Liver (tissue), 9 donors: ENCODE measurements around the gene TSPAN17. TPM values are rescaled to one million over a fixed set of nuclear protein-coding genes. Genes with fewer than 3 reads are reported as not detected.

Experiments
- DNase-seq: peaks from one replicate; pipeline ENCODE4 v3.0.0-alpha.2; 2017; ENCODE audit warnings: low spot score
- H3K27ac ChIP-seq, 2 donors: one replicate each; pipeline ENCODE4 v1.7.0; 2013; ENCODE audit warnings: inconsistent platforms in 2 of 2, low read length in 2 of 2, control low read depth in 1 of 2, low read depth in 1 of 2, mild to moderate bottlenecking in 1 of 2
- H3K27me3 ChIP-seq, 4 donors: one replicate each; pipeline versions ENCODE4 v1.6.1 to v1.7.0; 2013; ENCODE audit warnings: low read length in 3 of 4, inconsistent platforms in 1 of 4, mild to moderate bottlenecking in 1 of 4, moderate library complexity in 1 of 4; ENCODE audit not compliant: control insufficient read depth in 4 of 4, insufficient read depth in 4 of 4
- H3K36me3 ChIP-seq, 4 donors: one replicate each; pipeline versions ENCODE4 v1.6.1 to v1.7.0; 2013; ENCODE audit warnings: low read length in 3 of 4, mild to moderate bottlenecking in 3 of 4, low read depth in 1 of 4, moderate library complexity in 1 of 4; ENCODE audit not compliant: control insufficient read depth in 4 of 4, insufficient read depth in 3 of 4
- H3K4me1 ChIP-seq, 4 donors: one replicate each; pipeline versions ENCODE4 v1.6.1 to v1.7.0; 2013; ENCODE audit warnings: low read length in 3 of 4, mild to moderate bottlenecking in 3 of 4, moderate library complexity in 1 of 4; ENCODE audit not compliant: control insufficient read depth in 4 of 4, insufficient read depth in 4 of 4
- H3K4me3 ChIP-seq, 3 donors: one replicate each; pipeline versions ENCODE4 v1.6.1 to v1.7.0; 2013; ENCODE audit warnings: low read length in 3 of 3, control low read depth in 1 of 3, low read depth in 1 of 3, mild to moderate bottlenecking in 1 of 3
- H3K9ac ChIP-seq, 2 donors: one replicate each; pipeline ENCODE4 v1.7.0; 2013; ENCODE audit warnings: low read length in 2 of 2, mild to moderate bottlenecking in 2 of 2, moderate library complexity in 2 of 2, control low read depth in 1 of 2, low read depth in 1 of 2
- H3K9me3 ChIP-seq, 4 donors: one replicate each; pipeline versions ENCODE4 v1.6.1 to v1.7.0; 2013; ENCODE audit warnings: low read length in 3 of 4; ENCODE audit not compliant: control insufficient read depth in 4 of 4
- EGR1 ChIP-seq, 2 donors: IDR thresholded peaks; 2 replicates each; pipeline ENCODE4 v1.6.1; 2016 to 2018; ENCODE audit warnings: antibody characterized with exemption in 2 of 2, low read depth in 2 of 2
- FOXA1 ChIP-seq: IDR thresholded peaks from 2 replicates; pipeline ENCODE4 v1.6.1; 2016; ENCODE audit warnings: antibody characterized with exemption
- FOXA2 ChIP-seq: IDR thresholded peaks from 2 replicates; pipeline ENCODE4 v1.6.1; 2016; ENCODE audit warnings: antibody characterized with exemption
- GABPA ChIP-seq, 2 donors: IDR thresholded peaks in 1 of 2; conservative IDR thresholded peaks in 1 of 2; 2 replicates each; pipeline ENCODE4 v1.6.1; 2016; ENCODE audit warnings: antibody characterized with exemption in 2 of 2, mild to moderate bottlenecking in 1 of 2, moderate library complexity in 1 of 2
- HNF4A ChIP-seq, 2 donors: conservative IDR thresholded peaks; 2 replicates each; pipeline ENCODE4 v1.6.1; 2016; ENCODE audit warnings: antibody characterized with exemption in 2 of 2, mild to moderate bottlenecking in 2 of 2
- HNF4G ChIP-seq: IDR thresholded peaks from 2 replicates; pipeline ENCODE4 v1.6.1; 2016; ENCODE audit warnings: antibody characterized with exemption
- JUND ChIP-seq, 2 donors: IDR thresholded peaks; 2 replicates each; pipeline ENCODE4 v1.6.1; 2016; ENCODE audit warnings: antibody characterized with exemption in 2 of 2
- NR2F2 ChIP-seq: IDR thresholded peaks from 2 replicates; pipeline ENCODE4 v1.6.1; 2016; ENCODE audit warnings: antibody characterized with exemption
- RXRA ChIP-seq, 2 donors: IDR thresholded peaks; 2 replicates each; pipeline ENCODE4 v1.6.1; 2017 to 2018; ENCODE audit warnings: antibody characterized with exemption in 2 of 2, mild to moderate bottlenecking in 1 of 2
- TAF1 ChIP-seq: conservative IDR thresholded peaks from 2 replicates; pipeline ENCODE4 v1.6.1; 2016; ENCODE audit warnings: antibody characterized with exemption, mild to moderate bottlenecking
- YY1 ChIP-seq: IDR thresholded peaks from 2 replicates; pipeline ENCODE4 v1.6.1; 2016; ENCODE audit warnings: antibody characterized with exemption, mild to moderate bottlenecking
- WGBS: extraction: QIAGEN DNeasy Blood & Tissue Kit; methylation state at CpG from one replicate; pipeline ENCODE4 v1.1.7; 2013; 5-methylcytosine and 5-hydroxymethylcytosine counted together
- polyA plus RNA-seq, 2 donors: library from polyadenylated mRNA; stranded (reverse) in 1 of 2; unstranded in 1 of 2; fragments of 200-250 nt in 1 of 2; fragments of >200 nt in 1 of 2; fragmentation: Nextera tagmentation in 1 of 2; extraction: Ambion mirVana in 1 of 2; gene quantifications; one replicate each; pipeline versions ENCODE4 v1.2.1 to v1.2.3, GENCODE V29; 2013 to 2015
- total RNA-seq, 2 donors: library from RNA; depleted of rRNA; stranded (reverse); fragments of >200 nt; gene quantifications; one replicate each; pipeline ENCODE4 v1.2.3, GENCODE V29; 2014
- TF ChIP-seq, protein P1 (sequence below): IDR thresholded peaks from 2 replicates; pipeline ENCODE4 v1.6.1; 2016; ENCODE audit warnings: antibody characterized with exemption
- TF ChIP-seq, protein P2 (sequence below): IDR thresholded peaks from 2 replicates; pipeline ENCODE4 v1.6.1; 2016; ENCODE audit warnings: antibody characterized with exemption
- TF ChIP-seq, protein P3 (sequence below): fragments of 150-350 bp; IDR thresholded peaks from 2 replicates; pipeline ENCODE4 v1.5.1; 2017; ENCODE audit warnings: improper control_type of control experiment, low read depth, low read length; ENCODE audit not compliant: missing input control
- TF ChIP-seq, protein P4 (sequence below): IDR thresholded peaks from 2 replicates; pipeline ENCODE4 v1.6.1; 2016; ENCODE audit warnings: antibody characterized with exemption, mild to moderate bottlenecking
- TF ChIP-seq, protein P5 (sequence below): IDR thresholded peaks from 2 replicates; pipeline ENCODE4 v1.6.1; 2016; ENCODE audit warnings: antibody characterized with exemption
- donor health status: healthy.
- donor health status: healthy.
- donor health status: healthy.
- donor health status: healthy.
- donor health status: healthy.

TSPAN17 gene
- total and polyA plus RNA-seq, 4 donors: 5.7 to 43.4 (median 16.2) TPM

DNA sequence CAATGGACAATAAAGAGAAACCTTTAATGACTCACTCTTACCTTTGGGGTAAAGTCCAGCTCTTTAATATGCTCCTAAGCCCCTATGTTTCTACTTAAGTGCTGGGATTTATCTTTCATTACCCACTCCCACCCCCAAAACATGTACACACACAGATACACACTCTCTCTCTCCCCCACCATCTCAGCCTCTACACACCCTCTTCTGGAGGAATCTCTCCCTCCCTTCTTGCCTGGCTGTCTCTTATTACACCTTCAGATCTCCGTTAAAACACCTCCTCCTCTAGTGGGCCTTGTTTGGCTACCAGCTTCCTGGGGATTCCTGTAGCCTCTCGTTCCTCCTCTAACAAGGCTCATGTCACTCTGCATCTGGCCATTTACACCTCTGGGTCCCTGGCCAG, 44.2 kb upstream of the TSPAN17 start (continued):
- TF ChIP-seq, protein P1, sequence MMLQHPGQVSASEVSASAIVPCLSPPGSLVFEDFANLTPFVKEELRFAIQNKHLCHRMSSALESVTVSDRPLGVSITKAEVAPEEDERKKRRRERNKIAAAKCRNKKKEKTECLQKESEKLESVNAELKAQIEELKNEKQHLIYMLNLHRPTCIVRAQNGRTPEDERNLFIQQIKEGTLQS: no peak

DNA sequence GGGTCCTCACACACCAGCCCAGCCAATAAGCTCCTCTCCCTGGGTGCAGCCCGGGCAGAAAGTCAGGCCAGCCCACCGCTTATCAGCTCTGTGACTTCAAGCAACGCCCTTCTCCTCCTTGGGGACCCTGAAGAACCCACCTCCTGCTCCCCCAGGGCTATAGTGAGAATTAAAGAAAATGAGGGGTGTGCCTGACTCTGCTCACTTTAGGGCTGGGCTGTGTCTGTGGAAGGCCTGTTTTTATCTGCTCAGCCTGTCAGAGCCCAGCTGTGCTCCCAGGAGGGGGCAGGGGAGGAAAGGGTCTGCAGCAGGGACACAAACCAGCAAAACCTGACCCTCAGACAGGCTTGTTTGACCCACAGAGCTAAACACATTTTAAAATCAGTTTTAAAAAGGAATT, 41.3 kb upstream of the TSPAN17 start:
- DNase-seq: no peak
- no peak overlapping the region for H3K9ac ChIP-seq

DNA sequence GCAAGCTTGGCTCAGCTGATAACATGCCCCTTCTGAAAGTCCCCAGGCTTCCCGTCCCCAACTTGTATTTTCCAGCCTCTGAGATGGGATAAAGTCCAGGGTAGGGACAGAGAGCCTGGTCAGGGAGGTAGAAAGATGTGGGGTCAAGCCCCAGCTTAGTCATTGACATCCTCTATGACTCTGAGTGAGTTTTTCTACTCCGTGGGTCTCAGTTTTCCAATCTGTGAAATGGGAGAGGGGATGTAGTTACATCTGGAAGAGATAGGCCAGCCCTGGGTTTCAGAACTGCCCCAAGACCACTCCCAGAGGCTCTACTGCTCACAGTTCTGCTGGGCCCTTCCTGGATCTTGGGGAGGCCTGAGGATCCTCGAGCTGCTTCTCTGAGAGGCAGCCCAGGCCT, 40.4 kb upstream of the TSPAN17 start:
- H3K4me3 ChIP-seq: no peak overlapping the region
- no peaks in the 10 kb centered on the region for H3K36me3 ChIP-seq
- no peaks in the 10 kb centered on the region for H3K27me3 ChIP-seq
- H3K9ac ChIP-seq: no peak overlapping the region
- no peaks in the 10 kb centered on the region for H3K9me3 ChIP-seq
- H3K4me1 ChIP-seq: peaks cover 0 to 9% (median 4%) of the 10 kb centered on the region in 4 donors
- H3K27ac ChIP-seq: no peak overlapping the region
- DNase-seq: no peak
- 86% methylated on average over 3 of the region's 3 CpGs for WGBS
- no peak for TF ChIP-seq HNF4G
- no peak for TF ChIP-seq JUND (IDR thresholded peaks at IDR 0.05)
- TF ChIP-seq, protein P2, sequence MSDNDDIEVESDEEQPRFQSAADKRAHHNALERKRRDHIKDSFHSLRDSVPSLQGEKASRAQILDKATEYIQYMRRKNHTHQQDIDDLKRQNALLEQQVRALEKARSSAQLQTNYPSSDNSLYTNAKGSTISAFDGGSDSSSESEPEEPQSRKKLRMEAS: no peak
- TF ChIP-seq, protein P3, sequence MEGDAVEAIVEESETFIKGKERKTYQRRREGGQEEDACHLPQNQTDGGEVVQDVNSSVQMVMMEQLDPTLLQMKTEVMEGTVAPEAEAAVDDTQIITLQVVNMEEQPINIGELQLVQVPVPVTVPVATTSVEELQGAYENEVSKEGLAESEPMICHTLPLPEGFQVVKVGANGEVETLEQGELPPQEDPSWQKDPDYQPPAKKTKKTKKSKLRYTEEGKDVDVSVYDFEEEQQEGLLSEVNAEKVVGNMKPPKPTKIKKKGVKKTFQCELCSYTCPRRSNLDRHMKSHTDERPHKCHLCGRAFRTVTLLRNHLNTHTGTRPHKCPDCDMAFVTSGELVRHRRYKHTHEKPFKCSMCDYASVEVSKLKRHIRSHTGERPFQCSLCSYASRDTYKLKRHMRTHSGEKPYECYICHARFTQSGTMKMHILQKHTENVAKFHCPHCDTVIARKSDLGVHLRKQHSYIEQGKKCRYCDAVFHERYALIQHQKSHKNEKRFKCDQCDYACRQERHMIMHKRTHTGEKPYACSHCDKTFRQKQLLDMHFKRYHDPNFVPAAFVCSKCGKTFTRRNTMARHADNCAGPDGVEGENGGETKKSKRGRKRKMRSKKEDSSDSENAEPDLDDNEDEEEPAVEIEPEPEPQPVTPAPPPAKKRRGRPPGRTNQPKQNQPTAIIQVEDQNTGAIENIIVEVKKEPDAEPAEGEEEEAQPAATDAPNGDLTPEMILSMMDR: no peak
- TF ChIP-seq HNF4A (conservative IDR thresholded peaks at IDR 0.05): no peak
- no peak for TF ChIP-seq EGR1 (IDR thresholded peaks at IDR 0.05; ENCODE audit: low read depth in 2 of 2)
- no peak for TF ChIP-seq TAF1
- no peak for TF ChIP-seq NR2F2
- no peak for TF ChIP-seq YY1
- no peak for TF ChIP-seq RXRA (IDR thresholded peaks at IDR 0.05)

More for the DNA sequence above, 41.3 kb upstream of the TSPAN17 start:
- TF ChIP-seq FOXA2 (no peak), HNF4A (conservative IDR thresholded peaks at IDR 0.05) (no peak), GABPA (IDR thresholded peaks at IDR 0.05 in 1 of 2, conservative IDR thresholded peaks at IDR 0.05 in 1 of 2) (no peak), FOXA1 (no peak)
- TF ChIP-seq, protein P4, sequence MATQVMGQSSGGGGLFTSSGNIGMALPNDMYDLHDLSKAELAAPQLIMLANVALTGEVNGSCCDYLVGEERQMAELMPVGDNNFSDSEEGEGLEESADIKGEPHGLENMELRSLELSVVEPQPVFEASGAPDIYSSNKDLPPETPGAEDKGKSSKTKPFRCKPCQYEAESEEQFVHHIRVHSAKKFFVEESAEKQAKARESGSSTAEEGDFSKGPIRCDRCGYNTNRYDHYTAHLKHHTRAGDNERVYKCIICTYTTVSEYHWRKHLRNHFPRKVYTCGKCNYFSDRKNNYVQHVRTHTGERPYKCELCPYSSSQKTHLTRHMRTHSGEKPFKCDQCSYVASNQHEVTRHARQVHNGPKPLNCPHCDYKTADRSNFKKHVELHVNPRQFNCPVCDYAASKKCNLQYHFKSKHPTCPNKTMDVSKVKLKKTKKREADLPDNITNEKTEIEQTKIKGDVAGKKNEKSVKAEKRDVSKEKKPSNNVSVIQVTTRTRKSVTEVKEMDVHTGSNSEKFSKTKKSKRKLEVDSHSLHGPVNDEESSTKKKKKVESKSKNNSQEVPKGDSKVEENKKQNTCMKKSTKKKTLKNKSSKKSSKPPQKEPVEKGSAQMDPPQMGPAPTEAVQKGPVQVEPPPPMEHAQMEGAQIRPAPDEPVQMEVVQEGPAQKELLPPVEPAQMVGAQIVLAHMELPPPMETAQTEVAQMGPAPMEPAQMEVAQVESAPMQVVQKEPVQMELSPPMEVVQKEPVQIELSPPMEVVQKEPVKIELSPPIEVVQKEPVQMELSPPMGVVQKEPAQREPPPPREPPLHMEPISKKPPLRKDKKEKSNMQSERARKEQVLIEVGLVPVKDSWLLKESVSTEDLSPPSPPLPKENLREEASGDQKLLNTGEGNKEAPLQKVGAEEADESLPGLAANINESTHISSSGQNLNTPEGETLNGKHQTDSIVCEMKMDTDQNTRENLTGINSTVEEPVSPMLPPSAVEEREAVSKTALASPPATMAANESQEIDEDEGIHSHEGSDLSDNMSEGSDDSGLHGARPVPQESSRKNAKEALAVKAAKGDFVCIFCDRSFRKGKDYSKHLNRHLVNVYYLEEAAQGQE: no peak
- TF ChIP-seq, protein P3: no peak
- TF ChIP-seq, protein P5, sequence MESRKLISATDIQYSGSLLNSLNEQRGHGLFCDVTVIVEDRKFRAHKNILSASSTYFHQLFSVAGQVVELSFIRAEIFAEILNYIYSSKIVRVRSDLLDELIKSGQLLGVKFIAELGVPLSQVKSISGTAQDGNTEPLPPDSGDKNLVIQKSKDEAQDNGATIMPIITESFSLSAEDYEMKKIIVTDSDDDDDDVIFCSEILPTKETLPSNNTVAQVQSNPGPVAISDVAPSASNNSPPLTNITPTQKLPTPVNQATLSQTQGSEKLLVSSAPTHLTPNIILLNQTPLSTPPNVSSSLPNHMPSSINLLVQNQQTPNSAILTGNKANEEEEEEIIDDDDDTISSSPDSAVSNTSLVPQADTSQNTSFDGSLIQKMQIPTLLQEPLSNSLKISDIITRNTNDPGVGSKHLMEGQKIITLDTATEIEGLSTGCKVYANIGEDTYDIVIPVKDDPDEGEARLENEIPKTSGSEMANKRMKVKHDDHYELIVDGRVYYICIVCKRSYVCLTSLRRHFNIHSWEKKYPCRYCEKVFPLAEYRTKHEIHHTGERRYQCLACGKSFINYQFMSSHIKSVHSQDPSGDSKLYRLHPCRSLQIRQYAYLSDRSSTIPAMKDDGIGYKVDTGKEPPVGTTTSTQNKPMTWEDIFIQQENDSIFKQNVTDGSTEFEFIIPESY: no peak
- Histone ChIP-seq H3K9me3 (no peaks in the 10 kb centered on the region), H3K4me3 (no peak overlapping the region), H3K36me3 (no peaks in the 10 kb centered on the region), H3K27me3 (no peaks in the 10 kb centered on the region), H3K27ac (no peak overlapping the region), H3K4me1 (peaks cover 0 to 9% (median 4%) of the 10 kb centered on the region in 4 donors)
- WGBS: 77% methylated on average over 3 of the region's 3 CpGs
